ENCODE results near the gene NEDD4L. TPM values are rescaled to one million over a fixed set of nuclear protein-coding genes. Genes with fewer than 3 reads are reported as not detected.

Gene NEDD4L
- total RNA-seq, 1 donor from 2014 or later: 152 TPM

GRCh38 chr18:58095655-58096054 is 51.6 kb downstream of the NEDD4L start:
- no peak for DNase-seq

DNA sequence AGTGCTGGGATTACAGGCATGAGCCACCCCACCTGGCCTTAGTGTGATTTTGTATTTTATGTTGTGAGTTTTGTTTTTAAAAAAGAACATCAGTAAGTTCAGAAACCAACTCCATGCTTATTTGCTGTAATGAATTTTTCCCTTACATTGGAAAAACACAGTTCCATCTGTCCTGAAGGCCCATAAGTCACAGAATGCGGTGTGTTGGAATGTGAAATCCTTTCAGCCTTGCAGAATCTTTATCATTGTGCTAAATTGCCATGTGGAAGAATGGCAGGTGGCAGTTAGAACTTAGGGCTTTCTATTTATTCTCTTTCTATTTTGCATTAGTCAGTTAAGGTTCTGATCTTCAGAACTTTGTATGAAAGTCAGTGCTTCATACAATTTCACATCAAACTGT is 52.6 kb downstream of the NEDD4L start:
- no peak for DNase-seq

GRCh38 chr18:58097121-58097906 is 53.3 kb downstream of the NEDD4L start:
- DNase-seq: no peak

DNA sequence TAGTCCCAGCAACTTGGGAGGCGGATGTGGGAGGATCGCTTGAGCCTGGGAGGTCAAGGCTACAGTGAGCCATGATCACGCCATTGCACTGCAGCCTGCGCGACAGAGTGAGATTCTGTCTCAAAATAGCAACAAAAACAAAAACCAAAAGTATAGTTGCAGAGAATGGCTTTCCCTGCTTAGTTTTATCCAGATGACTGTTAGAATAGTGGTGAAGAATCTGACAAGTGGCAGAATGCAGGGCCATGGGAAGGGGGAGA is 53.8 kb downstream of the NEDD4L start:
- no peak for DNase-seq

DNA sequence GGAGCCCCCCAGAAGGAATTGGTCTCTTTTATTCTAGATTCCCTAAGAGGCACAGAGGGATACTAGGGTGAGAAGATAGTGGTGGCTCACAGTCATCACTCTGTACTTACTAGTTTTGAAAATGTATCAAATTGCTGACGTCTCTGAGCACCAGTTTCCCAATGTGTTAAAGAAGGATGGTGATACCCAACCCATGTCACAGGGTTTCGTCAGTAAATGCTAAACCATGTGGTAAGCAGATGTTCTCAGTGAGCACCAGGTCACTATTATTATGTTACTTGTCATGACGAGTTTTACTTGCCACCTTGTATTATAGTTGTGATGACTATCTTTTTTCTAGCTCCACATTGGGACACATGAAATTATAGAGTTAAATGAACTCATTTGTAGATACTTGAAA is 54.7 kb downstream of the NEDD4L start:
- no peak for DNase-seq

GRCh38 chr18:58100154-58100553 is 56.1 kb downstream of the NEDD4L start:
- no peak for DNase-seq

DNA sequence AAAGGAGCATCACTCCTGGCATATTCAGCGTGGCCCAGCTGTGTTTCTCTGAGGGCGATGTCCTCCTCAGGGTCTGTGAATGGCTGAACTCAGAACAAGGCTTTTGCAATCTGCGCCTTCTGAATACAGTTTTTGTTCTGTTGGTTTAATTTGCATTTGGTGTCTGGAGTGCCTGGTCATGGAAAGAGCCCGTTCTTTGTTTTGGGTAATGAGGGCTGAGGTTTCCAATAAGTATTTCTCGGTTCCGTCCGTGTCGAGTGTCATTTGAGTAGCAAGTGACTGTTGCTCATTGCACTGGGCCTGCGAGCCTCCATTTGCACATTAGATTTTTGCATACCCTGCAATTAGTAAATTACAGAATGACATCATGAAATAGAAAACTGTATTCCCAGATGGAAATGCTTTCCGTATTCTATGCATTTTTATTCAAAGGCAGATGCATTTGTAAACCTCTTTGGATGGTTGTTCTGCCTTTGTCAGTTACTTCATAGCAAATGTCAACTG is 57.3 kb downstream of the NEDD4L start:
- DNase-seq: peak; percentile 26

DNA sequence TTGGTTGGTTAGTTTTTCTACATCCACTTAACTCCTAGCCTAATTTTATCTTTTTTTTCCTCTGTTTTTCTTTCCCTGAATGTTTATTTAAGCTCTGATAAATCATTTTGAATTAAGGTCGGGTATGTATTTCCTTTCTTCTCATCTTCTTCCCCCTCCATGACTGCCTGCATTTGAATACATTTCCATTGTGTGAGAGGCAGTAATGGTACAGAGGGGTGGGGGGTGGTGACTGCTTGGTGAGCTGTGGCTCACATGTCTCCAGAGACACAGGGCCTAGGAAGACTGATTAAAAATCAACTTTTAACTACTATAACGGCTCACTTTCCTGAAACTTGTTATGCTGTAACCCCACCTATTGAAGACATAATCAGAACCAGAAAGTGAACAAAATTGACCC is 58.0 kb downstream of the NEDD4L start:
- no peak for DNase-seq

- no peak for DNase-seq
Observed at GRCh38 chr18:58102875-58103274, 58.8 kb downstream of the NEDD4L start.

GRCh38 chr18:58103339-58103985 is 59.4 kb downstream of the NEDD4L start:
- DNase-seq: no peak

- DNase-seq: no peak
Observed at GRCh38 chr18:58104096-58104495, 60.1 kb downstream of the NEDD4L start.

- no peak for DNase-seq
Observed at GRCh38 chr18:58105206-58105887, 61.3 kb downstream of the NEDD4L start.

GRCh38 chr18:58105888-58106260 is 61.8 kb downstream of the NEDD4L start:
- no peak for DNase-seq

DNA sequence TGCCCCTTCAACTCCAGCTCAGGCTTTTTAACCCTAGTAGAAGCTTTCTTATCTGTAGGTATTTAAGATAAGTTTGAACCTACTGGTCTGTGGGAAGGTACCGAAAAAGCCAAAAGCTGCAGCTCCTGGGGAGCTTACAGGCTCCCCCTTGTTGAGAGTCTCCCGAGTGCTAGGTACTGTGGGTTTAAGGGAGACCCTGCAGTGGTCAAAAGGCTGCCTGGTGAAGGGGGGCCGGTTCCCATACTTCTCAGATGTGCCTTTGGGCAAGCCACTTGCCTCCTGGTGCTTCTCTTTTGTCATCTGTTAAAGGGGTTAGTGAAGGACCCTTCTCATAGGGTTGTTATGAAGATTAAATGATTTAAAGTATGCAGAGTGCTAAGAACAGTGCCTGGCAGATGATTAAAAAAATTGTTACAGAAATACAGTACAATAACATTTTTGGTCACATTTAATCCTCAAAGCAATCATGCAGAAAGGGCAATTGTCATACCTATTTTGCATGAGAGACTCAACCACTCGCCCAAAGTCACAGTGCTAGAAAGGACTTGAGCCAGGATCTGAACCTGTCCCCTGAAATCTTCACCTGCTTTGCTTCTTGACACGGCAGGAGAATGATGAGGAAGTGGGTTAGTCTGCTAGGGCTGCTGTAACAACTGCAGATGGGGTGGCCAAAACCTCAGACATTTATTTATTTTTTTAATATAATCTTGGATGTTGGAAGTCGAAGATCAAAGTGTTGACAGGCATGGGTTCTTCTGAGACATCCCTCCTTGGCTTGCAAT is 62.5 kb downstream of the NEDD4L start:
- DNase-seq: no peak

DNA sequence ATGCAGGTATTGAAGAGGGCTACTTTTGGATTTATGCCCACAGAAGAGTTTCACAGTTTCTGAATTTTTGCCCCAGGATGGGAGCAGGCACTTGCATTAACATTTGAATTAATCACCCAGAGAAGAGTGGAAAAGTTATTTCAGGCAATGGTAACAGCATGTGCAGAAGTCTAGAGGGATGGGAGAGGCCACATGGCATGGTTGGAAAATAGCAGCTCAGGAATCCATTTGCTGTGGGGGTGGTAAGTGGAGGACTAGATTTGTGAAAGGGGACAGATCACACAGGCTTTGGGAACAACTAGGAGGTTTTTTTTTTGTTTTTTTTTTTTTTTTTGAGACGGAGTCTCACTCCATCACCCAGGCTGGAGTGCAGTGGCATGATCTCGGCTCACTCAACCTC is 65.2 kb downstream of the NEDD4L start:
- no peak for DNase-seq

- no peak for DNase-seq
Observed at GRCh38 chr18:58110398-58110797, 66.4 kb downstream of the NEDD4L start.

- no peak for DNase-seq
Observed at GRCh38 chr18:58112174-58112573, 68.1 kb downstream of the NEDD4L start.

DNA sequence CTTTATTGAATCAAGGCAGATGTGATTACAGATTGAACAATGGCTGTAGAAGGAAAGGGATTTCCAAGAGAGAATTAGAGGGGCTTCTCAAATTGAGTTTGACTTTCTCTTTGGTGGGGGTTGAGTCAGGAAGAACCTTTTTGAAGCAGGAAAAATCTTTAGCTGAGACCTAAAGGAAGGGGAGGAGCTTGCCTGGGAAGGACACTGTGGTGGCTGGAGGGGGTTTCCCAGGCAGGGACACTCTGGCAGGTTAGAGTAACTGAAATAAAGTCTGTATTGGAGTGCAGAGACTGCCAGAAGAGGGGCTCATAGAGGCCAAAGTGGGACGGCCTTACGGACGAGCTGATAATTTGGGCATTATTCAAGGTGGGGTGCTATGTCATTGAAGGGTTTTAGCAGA is 69.3 kb downstream of the NEDD4L start:
- DNase-seq: no peak

GRCh38 chr18:58114766-58115165 is 70.7 kb downstream of the NEDD4L start:
- no peak for DNase-seq

DNA sequence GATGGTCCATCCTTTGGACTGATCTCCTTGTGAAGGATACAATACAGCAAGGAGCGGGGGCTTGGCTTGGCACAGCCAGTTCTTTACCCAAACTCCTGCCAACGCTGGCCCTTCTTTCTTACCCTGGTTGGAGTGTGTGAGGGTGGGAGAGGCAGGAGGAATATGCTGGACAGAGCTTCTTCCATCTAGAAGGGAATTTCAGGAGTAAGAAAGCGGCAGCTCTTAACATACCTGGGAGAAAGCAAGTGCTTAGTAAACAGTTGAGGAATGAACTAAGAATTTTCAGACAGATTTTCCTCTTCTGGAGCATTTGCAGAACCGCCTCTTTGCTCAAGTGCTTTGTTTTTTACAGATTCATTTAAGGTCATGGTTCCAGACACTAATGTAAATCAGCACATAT is 72.8 kb downstream of the NEDD4L start:
- DNase-seq: no peak

DNA sequence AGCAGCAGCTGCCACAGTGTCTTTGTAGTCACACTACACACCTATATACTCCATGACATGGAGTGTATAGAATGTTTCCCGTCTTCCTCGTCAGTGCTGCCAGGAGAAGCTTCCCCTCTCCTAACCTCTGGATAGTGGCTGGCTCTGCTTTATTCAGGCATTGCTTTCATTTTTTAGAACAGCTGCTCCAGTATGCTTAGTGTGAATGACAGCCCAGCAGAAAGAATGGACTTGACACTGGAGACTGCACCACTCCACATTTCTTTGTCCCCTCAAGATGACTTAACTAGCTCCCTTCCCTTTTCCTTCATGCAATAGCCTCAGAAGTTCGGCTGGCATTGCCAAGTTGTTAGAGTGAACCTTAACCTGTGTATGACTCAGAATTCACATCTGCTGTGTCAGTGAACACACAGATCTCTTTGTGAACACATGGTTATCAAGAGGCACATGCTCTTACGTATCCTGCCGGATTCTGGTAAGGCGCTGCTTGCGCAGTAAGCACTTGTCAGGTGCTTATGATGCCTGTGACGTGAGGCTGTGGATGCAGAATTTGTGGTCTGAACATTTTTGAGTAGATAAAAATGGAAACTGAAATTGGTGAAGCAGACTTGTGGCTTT is 73.9 kb downstream of the NEDD4L start:
- DNase-seq: peak; percentile 26

DNA sequence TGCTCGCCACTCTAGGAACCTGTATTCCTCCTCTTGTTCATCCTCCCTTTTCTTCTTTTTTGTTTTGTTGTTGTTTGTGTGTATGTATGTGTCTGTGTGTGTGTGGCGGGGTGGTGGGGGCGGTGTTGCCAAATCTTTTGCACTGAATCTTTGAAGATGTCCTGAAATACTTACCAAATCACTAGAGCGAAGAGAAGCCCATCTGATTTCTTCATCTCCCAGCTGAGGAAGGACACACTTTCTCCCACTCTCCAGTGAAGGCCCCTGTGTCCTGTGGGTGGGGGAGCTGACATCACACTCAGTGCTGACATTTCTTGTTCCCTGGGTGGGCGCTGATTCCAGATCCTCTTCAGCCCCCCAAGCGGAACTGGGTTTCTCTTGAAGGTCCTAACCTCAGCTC is 74.5 kb downstream of the NEDD4L start:
- no peak for DNase-seq
